ENCODE results near the gene WSB1.

- TF ChIP-seq CBX8 (IDR thresholded peaks at IDR 0.05; ENCODE audit: borderline replicate concordance, extremely low read depth, low read depth, low read length, poor library complexity, severe bottlenecking) (no peak), RAD21 (CRISPR knock-in tag; conservative IDR thresholded peaks at IDR 0.05 in 1 of 2, IDR thresholded peaks at IDR 0.05 in 1 of 2) (no peak; a peak in 1 of 4 replicates), PTTG1 (tag; IDR thresholded peaks at IDR 0.05; ENCODE audit: low read depth) (no peak), FOXA1 (IDR thresholded peaks at IDR 0.05; ENCODE audit: borderline replicate concordance) (no peak), E2F4 (CRISPR knock-in tag; IDR thresholded peaks at IDR 0.05; ENCODE audit: low read depth) (no peak), YBX1 (IDR thresholded peaks at IDR 0.05) (no peak), ZBTB1 (CRISPR knock-in tag; IDR thresholded peaks at IDR 0.05; ENCODE audit: borderline replicate concordance, low read depth) (0 out of 2 replicates have a peak, but pooled peaks have one; percentile 27)
Measured at GRCh38 chr17:27293898-27294688, at the start of gene WSB1.
